IMR-90 (cell line): ENCODE data around the gene ZNF2. TPM values are rescaled to one million over a fixed set of nuclear protein-coding genes. Genes with fewer than 3 reads are reported as not detected.

Source experiments
- ATAC-seq: fragments of 200-7000 bp; cut with Tn5 transposase; 2 replicates; pipeline ENCODE4 v1.9.1; 2020; ENCODE audit warnings: low read depth, mild to moderate bottlenecking, moderate library complexity
- BruUV-seq: library from RNA; stranded (reverse); fragments of 400-500 nt; replicated peaks from 2 replicates; lab custom pipeline; 2021; lab: Mats Ljungman, UMichigan
- CTCF ChIA-PET: fragments of 300-600 bp; formaldehyde crosslinking; extraction: SDS; loops from one replicate; lab custom pipeline; 2021; ENCODE audit warnings: antibody characterized with exemption; lab: Yijun Ruan, JAX
- POLR2A ChIA-PET: fragments of 300-600 bp; sonication (Branson Sonifier 250); formaldehyde crosslinking; loops from one replicate; lab custom pipeline; 2022; ENCODE audit warnings: antibody characterized with exemption; ENCODE audit not compliant: unreplicated experiment; lab: Charles Lee
- DNase-seq: peaks from one replicate; pipeline ENCODE4 v3.0.0; 2013
- H2AFZ ChIP-seq: replicated peaks from 2 replicates; pipeline ENCODE3; 2013; ENCODE audit warnings: low read length, mild to moderate bottlenecking; ENCODE audit not compliant: poor library complexity
- H2AK5ac ChIP-seq: 2 replicates; pipeline ENCODE4 v1.6.1; 2013; ENCODE audit warnings: low read depth, low read length, inconsistent platforms
- H2AK9ac ChIP-seq: replicated peaks from 2 replicates; pipeline ENCODE3; 2013; ENCODE audit warnings: mild to moderate bottlenecking, low read depth, low read length, moderate library complexity; ENCODE audit not compliant: poor library complexity
- H2BK120ac ChIP-seq: 2 replicates; pipeline ENCODE4 v1.6.1; 2013; ENCODE audit warnings: low read depth, low read length, inconsistent platforms
- H2BK15ac ChIP-seq: 3 replicates; pipeline ENCODE4 v1.6.1; 2013; ENCODE audit warnings: low read depth, low read length, inconsistent platforms
- H2BK20ac ChIP-seq: 2 replicates; pipeline ENCODE4 v1.6.1; 2013; ENCODE audit warnings: low read depth, mild to moderate bottlenecking, inconsistent platforms, low read length, moderate library complexity
- H2BK5ac ChIP-seq: 2 replicates; pipeline ENCODE4 v1.6.1; 2013; ENCODE audit warnings: mild to moderate bottlenecking, low read depth, low read length, inconsistent platforms; ENCODE audit not compliant: poor library complexity, severe bottlenecking
- H3K14ac ChIP-seq: replicated peaks from 2 replicates; pipeline ENCODE4 v1.6.1; 2013; ENCODE audit warnings: low read depth, low read length, inconsistent platforms
- H3K18ac ChIP-seq: 2 replicates; pipeline ENCODE4 v1.6.1; 2013; ENCODE audit warnings: low read depth, low read length, control low read depth
- H3K23ac ChIP-seq: 2 replicates; pipeline ENCODE4 v1.6.1; 2013; ENCODE audit warnings: low read depth, low read length, inconsistent platforms
- H3K27ac ChIP-seq: 2 replicates; pipeline ENCODE4 v1.5.1; 2013; ENCODE audit warnings: mild to moderate bottlenecking, control low read depth, low read length; ENCODE audit not compliant: insufficient read depth
- H3K27me3 ChIP-seq: 2 replicates; pipeline ENCODE4 v1.6.1; 2013; ENCODE audit warnings: low read length; ENCODE audit not compliant: control insufficient read depth, insufficient read depth
- H3K36me3 ChIP-seq: 2 replicates; pipeline ENCODE4 v1.6.1; 2013; ENCODE audit warnings: low read length, mixed read lengths; ENCODE audit not compliant: control insufficient read depth, insufficient read depth
- H3K4ac ChIP-seq: 2 replicates; pipeline ENCODE4 v1.6.1; 2013; ENCODE audit warnings: low read depth, low read length, inconsistent platforms
- H3K4me1 ChIP-seq: 2 replicates; pipeline ENCODE4 v1.6.1; 2013; ENCODE audit warnings: low read length, mixed read lengths; ENCODE audit not compliant: control insufficient read depth, insufficient read depth
- H3K4me2 ChIP-seq: 2 replicates; pipeline ENCODE4 v1.6.1; 2013; ENCODE audit warnings: low read depth, mild to moderate bottlenecking, control low read depth, low read length, moderate library complexity
- H3K4me3 ChIP-seq: 2 replicates; pipeline ENCODE4 v1.5.1; 2013; ENCODE audit warnings: low read depth, mild to moderate bottlenecking, control low read depth, low read length, moderate library complexity; ENCODE audit not compliant: insufficient read depth
- H3K56ac ChIP-seq: 2 replicates; pipeline ENCODE4 v1.6.1; 2013; ENCODE audit warnings: low read length, inconsistent platforms; ENCODE audit not compliant: insufficient read depth; ENCODE audit errors: extremely low read depth
- H3K79me1 ChIP-seq, 2 experiments: 2 replicates each; pipeline ENCODE4 v1.6.1; 2013; ENCODE audit warnings: low read length in 2 of 2, inconsistent platforms in 1 of 2, low read depth in 1 of 2
- H3K9ac ChIP-seq: 2 replicates; pipeline ENCODE4 v1.6.1; 2013; ENCODE audit warnings: low read depth, low read length, control low read depth
- H3K9me1 ChIP-seq: 2 replicates; pipeline ENCODE4 v1.6.1; 2013; ENCODE audit warnings: low read length, inconsistent platforms; ENCODE audit not compliant: insufficient read depth
- H3K9me3 ChIP-seq: 2 replicates; pipeline ENCODE4 v1.6.1; 2013; ENCODE audit warnings: low read length; ENCODE audit not compliant: control insufficient read depth, insufficient read depth
- H4K20me1 ChIP-seq: 2 replicates; pipeline ENCODE4 v1.6.1; 2013; ENCODE audit warnings: low read length, inconsistent platforms; ENCODE audit not compliant: insufficient read depth
- H4K5ac ChIP-seq: 2 replicates; pipeline ENCODE4 v1.6.1; 2013; ENCODE audit warnings: mild to moderate bottlenecking, low read depth, low read length, control low read depth
- H4K8ac ChIP-seq, 2 experiments: 2 replicates each; pipeline ENCODE4 v1.6.1; 2013; ENCODE audit warnings: low read depth in 2 of 2, low read length in 2 of 2, control low read depth in 1 of 2, inconsistent platforms in 1 of 2
- H4K91ac ChIP-seq: 2 replicates; pipeline ENCODE4 v1.6.1; 2013; ENCODE audit warnings: low read depth, low read length, inconsistent platforms; ENCODE audit not compliant: insufficient read depth
- BHLHE40 ChIP-seq: fragments of 150-350 bp; IDR thresholded peaks from 2 replicates; pipeline ENCODE4 v1.6.1; 2016; ENCODE audit warnings: mild to moderate bottlenecking, low read depth, low read length
- CEBPB ChIP-seq: IDR thresholded peaks from 2 replicates; pipeline ENCODE4 v1.6.1; 2012; ENCODE audit warnings: low read depth, low read length, improper control_type of control experiment
- CHD1 ChIP-seq: IDR thresholded peaks from 2 replicates; pipeline ENCODE4 v1.6.1; 2012; ENCODE audit warnings: low read depth, low read length, improper control_type of control experiment
- ELK1 ChIP-seq: fragments of 150-350 bp; IDR thresholded peaks from 2 replicates; pipeline ENCODE4 v1.6.1; 2016; ENCODE audit warnings: low read depth, mild to moderate bottlenecking, low read length, moderate library complexity, borderline replicate concordance
- FOS ChIP-seq: fragments of 150-350 bp; IDR thresholded peaks from 2 replicates; pipeline ENCODE4 v1.6.1; 2016; ENCODE audit warnings: low read depth, low read length
- MAFK ChIP-seq: IDR thresholded peaks from 2 replicates; pipeline ENCODE4 v1.6.1; 2012; ENCODE audit warnings: low read depth, low read length, improper control_type of control experiment
- MAZ ChIP-seq: IDR thresholded peaks from 2 replicates; pipeline ENCODE4 v1.6.1; 2012; ENCODE audit warnings: low read depth, mild to moderate bottlenecking, low read length, improper control_type of control experiment, moderate library complexity, borderline replicate concordance
- MXI1 ChIP-seq: IDR thresholded peaks from 2 replicates; pipeline ENCODE4 v1.6.1; 2012; ENCODE audit warnings: low read depth, mild to moderate bottlenecking, low read length, moderate library complexity, borderline replicate concordance
- NFE2L2 ChIP-seq: fragments of 150-350 bp; IDR thresholded peaks from 2 replicates; pipeline ENCODE4 v1.6.1; 2016; ENCODE audit warnings: low read depth, mild to moderate bottlenecking, low read length
- POLR2A ChIP-seq: IDR thresholded peaks from 2 replicates; pipeline ENCODE4 v1.6.1; 2012; ENCODE audit warnings: mild to moderate bottlenecking, low read depth, low read length
- RAD21 ChIP-seq: IDR thresholded peaks from 2 replicates; pipeline ENCODE4 v1.6.1; 2012; ENCODE audit warnings: low read length, improper control_type of control experiment
- RCOR1 ChIP-seq: IDR thresholded peaks from 2 replicates; pipeline ENCODE4 v1.6.1; 2012; ENCODE audit warnings: mild to moderate bottlenecking, low read length, improper control_type of control experiment; ENCODE audit not compliant: insufficient replicate concordance
- RFX5 ChIP-seq: IDR thresholded peaks from 2 replicates; pipeline ENCODE4 v1.8.0; 2012; ENCODE audit warnings: low read depth, mild to moderate bottlenecking, low read length, moderate library complexity
- SMC3 ChIP-seq: fragments of 150-350 bp; IDR thresholded peaks from 2 replicates; pipeline ENCODE4 v1.6.1; 2016; ENCODE audit warnings: low read depth, mild to moderate bottlenecking, antibody characterized with exemption, low read length, moderate library complexity
- USF2 ChIP-seq: fragments of 150-350 bp; IDR thresholded peaks from 2 replicates; pipeline ENCODE4 v1.6.1; 2017; ENCODE audit warnings: mild to moderate bottlenecking, antibody characterized with exemption, low read length, low read depth
- WGBS, 2 experiments: methylation state at CpG; one replicate each; pipeline versions ENCODE4 v1.1.5 to v1.1.7; 2013; ENCODE audit warnings: missing lambda C conversion rate in 2 of 2; ENCODE audit not compliant: insufficient read length in 1 of 2; ENCODE audit errors: extremely low coverage in 2 of 2; 5-methylcytosine and 5-hydroxymethylcytosine counted together
- dilution Hi-C: fragments of 300-500 bp; cut with HindIII; formaldehyde crosslinking; loops from one replicate; pipeline ENCODE4 v1.14.3; 2018; ENCODE audit warnings: low sequenced_read_pairs; ENCODE audit not compliant: unreplicated experiment
- in situ Hi-C: fragments of 300-500 bp; cut with MboI; formaldehyde crosslinking; loops from 3 replicates; pipeline ENCODE4 v1.14.3; 2019; ENCODE audit warnings: low sequenced_read_pairs, inconsistent platforms, mixed read lengths
- intact Hi-C: fragments of 100-400 bp; cut with micrococcal nuclease; formaldehyde crosslinking; loops from 2 replicates; pipeline ENCODE4 v1.10.0; 2022
- polyA plus RNA-seq, 3 experiments: library from polyadenylated mRNA; depleted of rRNA; stranded (reverse); fragments of >200 nt; gene quantifications; 2 replicates each; pipeline ENCODE4 v1.2.3, GENCODE V29; 2012; ENCODE audit warnings: low replicate concordance in 1 of 3
- total RNA-seq: library from RNA; depleted of rRNA; stranded (reverse); fragments of >200 nt; gene quantifications from 2 replicates; pipeline ENCODE4 v1.2.3, GENCODE V29; 2012

The ZNF2 gene
- total and polyA plus RNA-seq, 2 of the 4 experiments (the other 2 are of a cell fraction), result 2.7 to 7.3 TPM

- ATAC-seq (no peak), DNase-seq (no peak)
- no peak for TF ChIP-seq USF2
- no peak for TF ChIP-seq SMC3
- TF ChIP-seq CEBPB, result no peak
- TF ChIP-seq RAD21, result no peak
- TF ChIP-seq RCOR1, result no peak
- no peak for TF ChIP-seq MAZ
- TF ChIP-seq RFX5, result no peak
- no peak for TF ChIP-seq FOS
- no peak for TF ChIP-seq CHD1
- TF ChIP-seq MAFK, result no peak
- no peak for TF ChIP-seq BHLHE40
- no peak for TF ChIP-seq NFE2L2
- TF ChIP-seq POLR2A, result no peak
- TF ChIP-seq MXI1, result no peak
- TF ChIP-seq ELK1, result no peak
- Histone ChIP-seq H3K9me3 (peaks cover 21% of the 10 kb centered on the region), H2BK20ac (no peak overlapping the region), H3K18ac (no peak overlapping the region), H4K20me1 (no peaks in the 10 kb centered on the region), H3K9me1 (no peaks in the 10 kb centered on the region), H2AFZ (no peak overlapping the region), H2AK5ac (no peak overlapping the region), H4K5ac (no peak overlapping the region), H2BK15ac (no peak overlapping the region), H3K4me2 (no peak overlapping the region), H3K27ac (no peak overlapping the region), H3K4me1 (no peaks in the 10 kb centered on the region), H3K56ac (no peak overlapping the region), H3K4me3 (no peak overlapping the region), H3K4ac (no peak overlapping the region), H4K91ac (no peak overlapping the region), H3K27me3 (no peaks in the 10 kb centered on the region), H3K9ac (no peak overlapping the region), H3K23ac (no peak overlapping the region), H3K36me3 (no peaks in the 10 kb centered on the region), H3K14ac (no peak overlapping the region), H2BK120ac (no peak overlapping the region), H2BK5ac (no peak overlapping the region), H2AK9ac (no peak overlapping the region), H4K8ac (no peak overlapping the region), H3K79me1 (no peaks in the 10 kb centered on the region)
- POLR2A ChIA-PET, result no interaction called here
- dilution Hi-C loops, result no loop called here
- in situ Hi-C loops, result no loop called here
- CTCF ChIA-PET, result no interaction called here
- no TSS peak for BruUV-seq
- intact Hi-C loops, result no loop called here
- WGBS, 2 experiments, result 67% methylated on average over 1 of the region's 1 CpG; no CpG with 5 or more reads in 1 of the 2 experiments
Measured at GRCh38 chr2:95138702-95139101, 26.9 kb upstream of the ZNF2 start.
